GM21737 (cell line): Measurements from ENCODE around the gene AMPH.

Source experiments
- ATAC-seq: cut with Tn5 transposase; IDR thresholded peaks from one replicate; pipeline ENCODE4 v1.9.1; 2021; ENCODE audit warnings: mild to moderate bottlenecking, moderate library complexity; ENCODE audit not compliant: unreplicated experiment

The AMPH gene

GRCh38 chr7:38545977-38546376 lies 85.2 kb downstream of the AMPH start:
- no peak for ATAC-seq

GRCh38 chr7:38542156-38542555 lies 89.0 kb downstream of the AMPH start:
- no peak for ATAC-seq

GRCh38 chr7:38541440-38541839 lies 89.7 kb downstream of the AMPH start:
- ATAC-seq, result no peak

- ATAC-seq, result no peak
These were observed 91.6 kb downstream of the AMPH start for GRCh38 chr7:38539477-38540081.

GRCh38 chr7:38535073-38535472 lies 96.1 kb downstream of the AMPH start:
- no peak for ATAC-seq

GRCh38 chr7:38525857-38526256 lies 105.3 kb downstream of the AMPH start:
- ATAC-seq, result no peak

GRCh38 chr7:38524786-38525185 lies 106.4 kb downstream of the AMPH start:
- no peak for ATAC-seq

- ATAC-seq, result no peak
These were observed 110.4 kb downstream of the AMPH start for GRCh38 chr7:38520741-38521140.

GRCh38 chr7:38518541-38518940 lies 112.6 kb downstream of the AMPH start:
- ATAC-seq, result no peak

- ATAC-seq, result no peak
These were observed 118.5 kb downstream of the AMPH start for GRCh38 chr7:38512704-38513103.

GRCh38 chr7:38512291-38512690 lies 118.9 kb downstream of the AMPH start:
- ATAC-seq, result no peak

GRCh38 chr7:38507384-38507783 lies 123.8 kb downstream of the AMPH start:
- ATAC-seq, result no peak

- no peak for ATAC-seq
These were observed 124.4 kb downstream of the AMPH start for GRCh38 chr7:38506756-38507155.

GRCh38 chr7:38506004-38506403 lies 125.2 kb downstream of the AMPH start:
- no peak for ATAC-seq

- ATAC-seq, result no peak
These were observed 126.5 kb downstream of the AMPH start for GRCh38 chr7:38504684-38505083.

- ATAC-seq, result no peak
These were observed 128.3 kb downstream of the AMPH start for GRCh38 chr7:38502848-38503247.

- ATAC-seq, result no peak
These were observed 128.9 kb downstream of the AMPH start for GRCh38 chr7:38502289-38502688.

GRCh38 chr7:38492010-38492409 lies 139.2 kb downstream of the AMPH start:
- ATAC-seq, result no peak

- ATAC-seq, result no peak
These were observed 148.7 kb downstream of the AMPH start for GRCh38 chr7:38482521-38482920.

- ATAC-seq, result no peak
These were observed 149.8 kb downstream of the AMPH start for GRCh38 chr7:38481401-38481800.

GRCh38 chr7:38478404-38478803 lies 152.8 kb downstream of the AMPH start:
- ATAC-seq, result no peak

- ATAC-seq, result no peak
These were observed 153.8 kb downstream of the AMPH start for GRCh38 chr7:38477333-38477732.

GRCh38 chr7:38476764-38477163 lies 154.4 kb downstream of the AMPH start:
- ATAC-seq, result no peak
